Caki2 (cell line): ENCODE data around the gene MEIS2. TPM values are rescaled to one million over a fixed set of nuclear protein-coding genes. Genes with fewer than 3 reads are reported as not detected.

ENCODE experiments used
- DNase-seq: peaks from one replicate; pipeline ENCODE4 v3.0.0-alpha.2; 2015; ENCODE audit warnings: low read depth
- in situ Hi-C: cut with HindIII; loops from 2 replicates; pipeline ENCODE4 v1.10.0; 2016; ENCODE audit warnings: low sequenced_read_pairs, low pct_unique_long_range_greater_than_20kb, mixed read lengths
- total RNA-seq: library from RNA; depleted of rRNA; stranded (reverse); fragments of >200 nt; shearing (Covaris generic); gene quantifications from 2 replicates; pipeline ENCODE4 v1.2.3, GENCODE V29; 2014; ENCODE audit warnings: low replicate concordance

The MEIS2 gene
- total RNA-seq, 1 experiment from 2014 or later: 22.0 TPM

GRCh38 chr15:37102305-37103162 lies 2.2 kb upstream of the MEIS2 start:
- in situ Hi-C loops: no loop called here
- peak; percentile 45 for DNase-seq

DNA sequence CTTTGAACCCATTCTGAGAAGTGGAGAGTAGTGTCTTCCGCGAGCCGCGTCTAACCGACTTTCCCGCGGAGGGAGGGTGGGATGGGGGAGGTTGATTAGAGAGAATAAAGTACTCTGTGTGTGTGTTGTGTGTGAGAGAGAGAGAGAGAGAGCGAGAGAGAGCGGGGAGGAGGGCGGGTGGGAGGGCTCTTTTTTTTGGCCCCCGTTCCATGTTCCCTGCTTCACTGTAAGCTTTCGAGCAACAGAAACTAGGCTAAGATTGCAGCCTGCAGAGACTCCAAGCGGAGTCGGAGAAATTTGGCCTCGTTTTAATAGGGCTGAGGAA lies 1.6 kb upstream of the MEIS2 start:
- no peak for DNase-seq
- in situ Hi-C loops: no loop called here

DNA sequence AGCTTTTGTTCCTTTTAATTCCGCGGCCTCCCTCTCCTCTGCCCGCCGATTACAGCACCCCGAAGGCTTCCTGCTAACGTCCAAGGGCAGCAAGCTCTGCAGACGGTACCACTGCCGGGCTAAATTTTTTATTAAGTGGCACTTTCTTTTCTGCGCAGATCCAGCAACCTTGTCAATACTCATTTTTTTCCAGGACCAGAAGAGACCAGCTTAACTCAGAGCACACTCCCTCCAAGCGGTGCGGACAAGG lies 542 bp upstream of the MEIS2 start:
- in situ Hi-C loops: no loop called here
- DNase-seq: no peak

GRCh38 chr15:37099319-37100108 lies 835 bp downstream of the MEIS2 start:
- peak; percentile 40 for DNase-seq
- in situ Hi-C loops: no loop called here

GRCh38 chr15:37098468-37099318 lies 1.7 kb downstream of the MEIS2 start:
- DNase-seq: peak; percentile 19
- in situ Hi-C loops: no loop called here

- no peak for DNase-seq
- in situ Hi-C loops: no loop called here
Observed at GRCh38 chr15:37097144-37097919, 3.0 kb downstream of the MEIS2 start.

GRCh38 chr15:37096558-37097143 lies 3.7 kb downstream of the MEIS2 start:
- DNase-seq: no peak
- in situ Hi-C loops: no loop called here

DNA sequence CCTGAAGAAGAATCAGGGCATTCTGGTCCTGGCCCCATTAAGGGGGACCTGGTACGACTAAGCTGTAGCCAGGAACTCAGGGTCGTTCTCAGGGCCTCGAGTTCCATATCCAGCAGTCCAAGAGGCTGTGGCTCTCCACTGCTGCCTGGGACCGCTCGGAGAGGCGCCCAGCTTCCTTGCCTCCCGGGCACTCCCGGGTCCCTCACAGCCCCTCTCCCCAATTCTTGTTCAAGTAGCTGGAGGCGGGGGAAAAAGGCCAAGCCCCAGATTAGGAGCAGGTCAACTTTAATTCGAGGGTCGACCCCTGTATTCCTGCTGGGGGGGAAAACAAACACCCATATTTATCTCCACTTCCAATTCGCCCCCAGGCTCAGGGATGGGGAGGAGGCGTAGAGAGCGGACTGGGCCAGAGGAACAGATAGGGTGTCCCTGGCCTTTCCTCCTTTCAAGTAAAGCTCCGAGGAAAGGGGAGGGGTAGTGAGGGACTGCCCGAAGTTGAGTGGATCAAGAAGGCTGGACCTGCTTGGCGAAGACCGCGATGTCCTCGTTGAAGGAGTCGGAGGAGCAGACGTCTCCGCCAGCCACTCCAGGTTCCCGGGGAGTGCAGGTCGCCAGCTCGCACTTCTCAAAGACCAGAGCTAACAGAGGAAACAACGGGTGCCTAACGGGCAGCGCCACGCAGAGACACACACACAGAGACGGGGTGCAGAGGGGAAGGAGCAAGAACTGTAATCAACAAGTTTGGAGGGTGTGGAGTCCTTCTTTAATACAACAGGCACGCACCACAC lies 4.4 kb downstream of the MEIS2 start:
- no peak for DNase-seq
- in situ Hi-C loops: no loop called here

- in situ Hi-C loops: no loop called here
Observed at GRCh38 chr15:37094915-37095711, 5.2 kb downstream of the MEIS2 start.

DNA sequence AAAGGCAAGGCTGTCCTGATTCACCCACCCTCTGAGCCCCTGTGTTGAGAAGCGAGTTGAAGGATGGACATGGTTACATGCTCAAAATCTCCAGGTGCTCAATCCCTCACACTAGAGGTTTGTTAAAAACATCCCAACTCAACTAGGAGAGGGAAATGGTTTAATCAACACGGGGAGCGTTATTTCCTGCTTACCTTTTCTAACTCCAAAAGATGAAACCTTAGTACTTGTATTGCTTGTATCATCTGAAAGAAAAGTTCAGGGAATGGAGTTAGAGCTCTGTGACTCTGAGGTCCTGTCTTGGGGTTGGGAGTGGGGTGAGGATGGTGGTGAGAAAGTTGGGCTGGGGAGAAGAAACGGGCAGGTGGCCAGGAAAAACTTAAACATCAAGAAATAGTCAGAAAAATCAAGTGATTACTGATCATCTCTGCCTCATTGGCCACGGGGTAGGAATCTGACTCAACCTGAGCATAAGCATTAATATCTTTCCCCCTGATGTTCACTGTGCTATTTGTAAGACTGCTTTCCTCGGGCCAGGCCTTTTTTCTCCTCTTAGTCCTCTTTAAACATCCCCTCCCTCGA lies 5.9 kb downstream of the MEIS2 start:
- DNase-seq: no peak
- in situ Hi-C loops: no loop called here

More at GRCh38 chr15:37094915-37095711, 5.2 kb downstream of the MEIS2 start:
- DNase-seq: no peak

- DNase-seq: no peak
- in situ Hi-C loops: no loop called here
Observed at GRCh38 chr15:37093480-37094332, 6.6 kb downstream of the MEIS2 start.

- no peak for DNase-seq
- in situ Hi-C loops: no loop called here
Observed at GRCh38 chr15:37090543-37091175, 9.7 kb downstream of the MEIS2 start.

- in situ Hi-C loops: no loop called here
- no peak for DNase-seq
Observed at GRCh38 chr15:37088436-37088835, 11.9 kb downstream of the MEIS2 start.

GRCh38 chr15:37087131-37087588 lies 13.2 kb downstream of the MEIS2 start:
- in situ Hi-C loops: no loop called here
- no peak for DNase-seq

DNA sequence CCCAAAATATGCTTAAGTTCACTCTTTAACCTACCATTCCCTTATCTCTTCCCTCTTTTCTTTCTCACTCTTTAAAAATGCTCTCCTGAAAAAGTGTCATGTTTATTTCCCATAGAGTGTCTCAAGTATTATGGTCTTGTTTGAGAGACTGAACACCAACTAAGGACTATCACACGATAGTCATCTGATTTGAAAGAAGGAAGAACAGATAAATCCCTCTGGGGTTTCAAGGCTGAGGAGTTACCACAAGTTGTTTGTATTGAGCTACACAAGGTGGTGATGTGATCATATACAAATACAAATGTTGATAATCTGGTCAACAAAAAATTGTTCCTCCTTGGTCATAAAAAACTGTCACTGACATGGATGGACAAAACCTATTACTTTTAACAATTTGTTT lies 13.8 kb downstream of the MEIS2 start:
- in situ Hi-C loops: no loop called here
- DNase-seq: no peak
